GM18498 (cell line): ENCODE measurements around the gene MFSD2A.
"Not testable (repeated sequence)": the region's sequence is repeated elsewhere in the genome, so short reads cannot be mapped to it uniquely, and the experiment has no call there.

Experiments used
- ATAC-seq: cut with Tn5 transposase; IDR thresholded peaks from one replicate; pipeline ENCODE4 v1.9.1; 2021; ENCODE audit warnings: mild to moderate bottlenecking, moderate library complexity; ENCODE audit not compliant: unreplicated experiment

Gene MFSD2A

GRCh38 chr1:39964552-39964951 is 9.6 kb downstream of the MFSD2A start:
- no peak for ATAC-seq

GRCh38 chr1:39965044-39965443 is 10.1 kb downstream of the MFSD2A start:
- ATAC-seq: no peak

GRCh38 chr1:39969048-39969447 is 14.1 kb downstream of the MFSD2A start:
- no peak for ATAC-seq

- no peak for ATAC-seq
These were observed 14.8 kb downstream of the MFSD2A start for GRCh38 chr1:39969531-39970270.

- ATAC-seq: no peak
These were observed 15.3 kb downstream of the MFSD2A start for GRCh38 chr1:39970274-39970673.

GRCh38 chr1:39971138-39971537 is 16.2 kb downstream of the MFSD2A start:
- no peak for ATAC-seq

GRCh38 chr1:39973503-39974135 is 18.7 kb downstream of the MFSD2A start:
- no peak for ATAC-seq

- no peak for ATAC-seq
These were observed 21.8 kb downstream of the MFSD2A start for GRCh38 chr1:39976732-39977131.

GRCh38 chr1:39977202-39977601 is 22.3 kb downstream of the MFSD2A start:
- no peak for ATAC-seq

GRCh38 chr1:39979654-39980053 is 24.7 kb downstream of the MFSD2A start:
- no peak for ATAC-seq

GRCh38 chr1:39980555-39981313 is 25.8 kb downstream of the MFSD2A start:
- ATAC-seq: no peak

- no peak for ATAC-seq
These were observed 26.4 kb downstream of the MFSD2A start for GRCh38 chr1:39981385-39981784.

- no peak for ATAC-seq
These were observed 27.0 kb downstream of the MFSD2A start for GRCh38 chr1:39981945-39982344.

- not testable (repeated sequence) for ATAC-seq
These were observed 29.5 kb downstream of the MFSD2A start for GRCh38 chr1:39984480-39984879.

- no peak for ATAC-seq
These were observed 30.0 kb downstream of the MFSD2A start for GRCh38 chr1:39984951-39985350.

- ATAC-seq: no peak
These were observed 32.9 kb downstream of the MFSD2A start for GRCh38 chr1:39987869-39988268.

- ATAC-seq: no peak
These were observed 33.8 kb downstream of the MFSD2A start for GRCh38 chr1:39988618-39989343.

GRCh38 chr1:39990428-39990827 is 35.5 kb downstream of the MFSD2A start:
- ATAC-seq: no peak

GRCh38 chr1:39992234-39992633 is 37.3 kb downstream of the MFSD2A start:
- no peak for ATAC-seq

- ATAC-seq: no peak
These were observed 37.9 kb downstream of the MFSD2A start for GRCh38 chr1:39992888-39993287.

- ATAC-seq: peak; percentile 96
These were observed 41.0 kb downstream of the MFSD2A start for GRCh38 chr1:39995973-39996393.
